ENCODE measurements around the gene NYAP2.

The NYAP2 gene

GRCh38 chr2:225428360-225428759 is 28.9 kb downstream of the NYAP2 start:
- Histone ChIP-seq H3K9ac (ENCODE audit: low read length) (no peak overlapping the region), H3K9me3 (ENCODE audit: control insufficient read depth, low read length) (no peaks in the 10 kb centered on the region), H3K27me3 (replicated peaks; ENCODE audit: control insufficient read depth, insufficient read depth, low read length) (no peaks in the 10 kb centered on the region), H3K36me3 (ENCODE audit: control insufficient read depth, insufficient read depth, low read length, severe bottlenecking) (no peaks in the 10 kb centered on the region), H3K4me1 (ENCODE audit: control insufficient read depth, insufficient read depth, low read length) (no peaks in the 10 kb centered on the region), H3K4me3 (ENCODE audit: low read length) (no peak overlapping the region)
- no peak for DNase-seq (ENCODE audit: low read depth)

- Histone ChIP-seq H3K27me3 (replicated peaks; ENCODE audit: control insufficient read depth, insufficient read depth, low read length) (no peaks in the 10 kb centered on the region), H3K4me3 (ENCODE audit: low read length) (no peak overlapping the region), H3K36me3 (ENCODE audit: control insufficient read depth, insufficient read depth, low read length, severe bottlenecking) (no peaks in the 10 kb centered on the region), H3K9me3 (ENCODE audit: control insufficient read depth, low read length) (no peaks in the 10 kb centered on the region), H3K9ac (ENCODE audit: low read length) (no peak overlapping the region), H3K4me1 (ENCODE audit: control insufficient read depth, insufficient read depth, low read length) (no peaks in the 10 kb centered on the region)
- no peak for DNase-seq (ENCODE audit: low read depth)
These were observed 30.2 kb downstream of the NYAP2 start for GRCh38 chr2:225429717-225430116.

DNA sequence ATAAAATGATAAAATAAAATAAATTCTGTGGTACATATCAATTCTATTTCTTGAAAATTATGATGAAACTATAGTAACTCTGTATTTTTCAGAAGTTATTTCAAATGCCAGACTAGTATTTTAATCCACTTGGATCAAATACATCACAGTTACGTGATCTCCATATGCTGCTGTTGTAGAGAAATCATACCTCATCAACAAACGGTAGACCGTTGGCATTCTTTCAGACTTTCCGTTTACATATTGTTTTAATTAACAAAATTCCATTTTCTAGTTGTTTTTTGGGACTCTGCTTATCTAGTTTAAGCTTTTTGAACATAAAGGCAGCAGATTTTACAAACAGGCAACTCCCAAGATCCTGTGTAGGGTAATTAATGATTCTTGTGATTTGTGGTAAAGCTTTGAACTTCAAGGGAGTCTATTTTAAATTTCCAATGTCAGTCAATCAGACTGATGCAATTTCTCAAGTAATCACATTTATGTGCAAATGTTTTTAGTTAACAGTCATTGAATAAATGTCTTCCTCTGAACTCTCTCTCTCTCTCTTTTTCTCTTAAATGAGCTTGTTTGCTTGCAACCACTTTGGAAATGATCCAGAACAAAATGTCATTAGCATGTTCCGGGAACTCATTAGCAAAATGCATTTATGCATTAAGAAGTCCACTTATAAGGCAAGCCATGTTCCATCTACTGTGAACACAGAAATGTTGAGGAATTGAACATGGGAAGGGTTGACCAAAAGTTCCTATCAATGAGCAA is 31.8 kb downstream of the NYAP2 start:
- H3K27me3 ChIP-seq (replicated peaks; ENCODE audit: control insufficient read depth, insufficient read depth, low read length), result no peaks in the 10 kb centered on the region
- DNase-seq (ENCODE audit: low read depth), result peak; percentile 1
- no peak overlapping the region for H3K9ac ChIP-seq (ENCODE audit: low read length)
- no peak overlapping the region for H3K4me3 ChIP-seq (ENCODE audit: low read length)
- no peaks in the 10 kb centered on the region for H3K4me1 ChIP-seq (ENCODE audit: control insufficient read depth, insufficient read depth, low read length)
- no peaks in the 10 kb centered on the region for H3K36me3 ChIP-seq (ENCODE audit: control insufficient read depth, insufficient read depth, low read length, severe bottlenecking)
- no peaks in the 10 kb centered on the region for H3K9me3 ChIP-seq (ENCODE audit: control insufficient read depth, low read length)

DNA sequence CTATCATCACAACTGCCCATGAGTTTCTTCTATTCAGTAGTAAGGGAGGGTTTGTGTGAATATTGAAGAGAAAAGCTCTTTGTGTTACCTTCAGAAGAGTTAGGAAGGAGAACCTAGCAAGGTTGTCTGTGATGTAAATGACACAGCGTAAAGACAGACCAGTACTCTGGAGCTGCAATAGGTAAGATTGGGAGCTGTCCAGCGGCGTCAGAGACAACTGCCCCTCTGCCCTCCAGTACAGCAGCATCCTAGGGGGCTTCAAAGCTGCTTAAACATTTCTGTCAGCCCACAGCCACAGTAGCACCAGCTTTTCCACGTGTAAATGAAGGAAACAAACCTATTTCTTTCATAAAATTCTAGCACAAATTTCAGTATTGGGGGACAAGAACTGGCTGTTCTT is 34.5 kb downstream of the NYAP2 start:
- Histone ChIP-seq H3K36me3 (ENCODE audit: control insufficient read depth, insufficient read depth, low read length, severe bottlenecking) (no peaks in the 10 kb centered on the region), H3K4me3 (ENCODE audit: low read length) (no peak overlapping the region), H3K4me1 (ENCODE audit: control insufficient read depth, insufficient read depth, low read length) (no peaks in the 10 kb centered on the region), H3K27me3 (replicated peaks; ENCODE audit: control insufficient read depth, insufficient read depth, low read length) (no peaks in the 10 kb centered on the region), H3K9me3 (ENCODE audit: control insufficient read depth, low read length) (no peaks in the 10 kb centered on the region), H3K9ac (ENCODE audit: low read length) (no peak overlapping the region)
- DNase-seq (ENCODE audit: low read depth), result no peak

- DNase-seq (ENCODE audit: low read depth), result no peak
- H3K36me3 ChIP-seq (ENCODE audit: control insufficient read depth, insufficient read depth, low read length, severe bottlenecking), result no peaks in the 10 kb centered on the region
- no peak overlapping the region for H3K9ac ChIP-seq (ENCODE audit: low read length)
- H3K4me3 ChIP-seq (ENCODE audit: low read length), result no peak overlapping the region
- H3K4me1 ChIP-seq (ENCODE audit: control insufficient read depth, insufficient read depth, low read length), result no peaks in the 10 kb centered on the region
- H3K27me3 ChIP-seq (replicated peaks; ENCODE audit: control insufficient read depth, insufficient read depth, low read length), result no peaks in the 10 kb centered on the region
- no peaks in the 10 kb centered on the region for H3K9me3 ChIP-seq (ENCODE audit: control insufficient read depth, low read length)
These were observed 37.8 kb downstream of the NYAP2 start for GRCh38 chr2:225437319-225437718.

DNA sequence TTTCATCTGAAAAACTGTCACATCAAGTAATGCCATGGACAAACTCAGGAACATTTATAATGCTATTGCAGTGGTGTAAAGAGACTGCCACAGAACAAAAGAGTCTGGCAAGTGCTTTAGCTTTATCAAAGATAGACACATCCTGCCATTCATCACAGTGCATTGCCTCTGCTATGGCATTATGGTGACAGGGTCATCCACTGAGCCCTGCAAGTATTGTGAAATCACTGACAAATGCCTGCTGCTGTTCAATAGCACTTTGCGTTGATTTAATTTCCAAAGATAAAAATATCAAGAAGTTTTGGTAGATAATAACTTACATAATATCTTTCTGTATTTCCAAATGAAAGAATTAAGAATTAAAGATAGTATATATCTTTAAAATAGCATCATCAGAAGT is 38.7 kb downstream of the NYAP2 start:
- Histone ChIP-seq H3K27me3 (replicated peaks; ENCODE audit: control insufficient read depth, insufficient read depth, low read length) (no peaks in the 10 kb centered on the region), H3K9ac (ENCODE audit: low read length) (no peak overlapping the region), H3K9me3 (ENCODE audit: control insufficient read depth, low read length) (no peaks in the 10 kb centered on the region), H3K4me1 (ENCODE audit: control insufficient read depth, insufficient read depth, low read length) (no peaks in the 10 kb centered on the region), H3K36me3 (ENCODE audit: control insufficient read depth, insufficient read depth, low read length, severe bottlenecking) (no peaks in the 10 kb centered on the region), H3K4me3 (ENCODE audit: low read length) (no peak overlapping the region)
- no peak for DNase-seq (ENCODE audit: low read depth)

GRCh38 chr2:225452677-225453076 is 53.2 kb downstream of the NYAP2 start:
- H3K4me3 ChIP-seq (ENCODE audit: low read length), result no peak overlapping the region
- no peaks in the 10 kb centered on the region for H3K9me3 ChIP-seq (ENCODE audit: control insufficient read depth, low read length)
- peak; percentile 40 for DNase-seq (ENCODE audit: low read depth)
- no peaks in the 10 kb centered on the region for H3K27me3 ChIP-seq (replicated peaks; ENCODE audit: control insufficient read depth, insufficient read depth, low read length)
- no peak overlapping the region for H3K9ac ChIP-seq (ENCODE audit: low read length)
- no peaks in the 10 kb centered on the region for H3K36me3 ChIP-seq (ENCODE audit: control insufficient read depth, insufficient read depth, low read length, severe bottlenecking)
- peaks cover 9% of the 10 kb centered on the region for H3K4me1 ChIP-seq (ENCODE audit: control insufficient read depth, insufficient read depth, low read length)

DNA sequence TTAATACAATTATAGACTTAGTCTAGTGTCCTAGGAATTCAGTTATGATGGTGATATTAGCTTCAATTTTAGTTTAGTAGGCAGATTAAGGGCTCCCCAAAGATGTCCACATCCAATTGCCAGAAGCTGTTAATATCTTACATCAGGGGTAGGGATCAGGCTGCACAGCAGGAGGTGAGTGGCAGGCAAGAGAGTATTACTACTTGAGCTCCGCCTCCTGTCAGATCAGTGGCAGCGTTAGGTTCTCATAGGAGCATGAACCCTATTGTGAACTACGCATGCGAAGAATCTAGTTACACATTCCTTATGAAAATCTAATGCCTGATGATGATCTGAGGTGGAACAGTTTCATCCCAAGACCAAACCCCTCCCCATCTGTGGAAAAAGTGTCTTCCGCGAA is 54.9 kb downstream of the NYAP2 start:
- Histone ChIP-seq H3K4me3 (ENCODE audit: low read length) (no peak overlapping the region), H3K27me3 (replicated peaks; ENCODE audit: control insufficient read depth, insufficient read depth, low read length) (no peaks in the 10 kb centered on the region), H3K9ac (ENCODE audit: low read length) (no peak overlapping the region), H3K9me3 (ENCODE audit: control insufficient read depth, low read length) (no peaks in the 10 kb centered on the region), H3K36me3 (ENCODE audit: control insufficient read depth, insufficient read depth, low read length, severe bottlenecking) (no peaks in the 10 kb centered on the region), H3K4me1 (ENCODE audit: control insufficient read depth, insufficient read depth, low read length) (peaks cover 24% of the 10 kb centered on the region)
- no peak for DNase-seq (ENCODE audit: low read depth)

- H3K4me3 ChIP-seq (ENCODE audit: low read length), result no peak overlapping the region
- H3K9me3 ChIP-seq (ENCODE audit: control insufficient read depth, low read length), result no peaks in the 10 kb centered on the region
- DNase-seq (ENCODE audit: low read depth), result no peak
These were observed 57.2 kb downstream of the NYAP2 start for GRCh38 chr2:225456619-225457260.

DNA sequence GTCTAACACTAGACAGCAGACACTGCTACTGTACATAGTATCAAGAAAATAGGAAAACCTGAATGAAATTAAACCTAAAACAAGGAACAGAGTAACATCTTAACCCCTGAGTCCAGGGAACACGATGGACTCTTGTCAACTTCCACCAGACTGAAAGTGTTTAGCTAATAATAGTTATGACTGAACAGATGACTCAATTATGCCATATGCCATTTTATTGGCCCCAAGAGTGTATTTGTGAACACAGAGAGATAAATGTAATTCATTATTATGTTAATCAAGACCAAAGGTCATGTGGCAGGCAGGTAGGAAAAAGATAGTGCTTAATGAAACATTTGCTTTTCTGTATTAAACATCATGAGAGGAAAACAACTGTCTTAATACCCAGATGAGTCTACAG is 58.0 kb downstream of the NYAP2 start:
- Histone ChIP-seq H3K36me3 (ENCODE audit: control insufficient read depth, insufficient read depth, low read length, severe bottlenecking) (no peaks in the 10 kb centered on the region), H3K27me3 (replicated peaks; ENCODE audit: control insufficient read depth, insufficient read depth, low read length) (no peaks in the 10 kb centered on the region), H3K9ac (ENCODE audit: low read length) (no peak overlapping the region), H3K9me3 (ENCODE audit: control insufficient read depth, low read length) (no peaks in the 10 kb centered on the region), H3K4me1 (ENCODE audit: control insufficient read depth, insufficient read depth, low read length) (peaks cover 24% of the 10 kb centered on the region), H3K4me3 (ENCODE audit: low read length) (peak overlapping the region; percentile 37)
- DNase-seq (ENCODE audit: low read depth), result no peak

More at GRCh38 chr2:225456619-225457260, 57.2 kb downstream of the NYAP2 start:
- Histone ChIP-seq H3K4me1 (ENCODE audit: control insufficient read depth, insufficient read depth, low read length) (peaks cover 24% of the 10 kb centered on the region), H3K27me3 (replicated peaks; ENCODE audit: control insufficient read depth, insufficient read depth, low read length) (no peaks in the 10 kb centered on the region), H3K9ac (ENCODE audit: low read length) (no peak overlapping the region), H3K36me3 (ENCODE audit: control insufficient read depth, insufficient read depth, low read length, severe bottlenecking) (no peaks in the 10 kb centered on the region)

GRCh38 chr2:225458431-225459117 is 59.1 kb downstream of the NYAP2 start:
- H3K4me3 ChIP-seq (ENCODE audit: low read length), result peak overlapping the region; percentile 37
- H3K9ac ChIP-seq (ENCODE audit: low read length), result no peak overlapping the region
- no peaks in the 10 kb centered on the region for H3K36me3 ChIP-seq (ENCODE audit: control insufficient read depth, insufficient read depth, low read length, severe bottlenecking)
- no peaks in the 10 kb centered on the region for H3K9me3 ChIP-seq (ENCODE audit: control insufficient read depth, low read length)
- peaks cover 24% of the 10 kb centered on the region for H3K4me1 ChIP-seq (ENCODE audit: control insufficient read depth, insufficient read depth, low read length)
- H3K27me3 ChIP-seq (replicated peaks; ENCODE audit: control insufficient read depth, insufficient read depth, low read length), result no peaks in the 10 kb centered on the region
- DNase-seq (ENCODE audit: low read depth), result peak; percentile 53
